ENCODE data around the gene MLXIP. TPM values are rescaled to one million over a fixed set of nuclear protein-coding genes. Genes with fewer than 3 reads are reported as not detected.

The MLXIP gene
- total and polyA plus RNA-seq, 2 donors (not counting 3 experiments of a cell fraction or from before 2014, with no cell fraction given): 22.0 to 72.5 TPM

DNA sequence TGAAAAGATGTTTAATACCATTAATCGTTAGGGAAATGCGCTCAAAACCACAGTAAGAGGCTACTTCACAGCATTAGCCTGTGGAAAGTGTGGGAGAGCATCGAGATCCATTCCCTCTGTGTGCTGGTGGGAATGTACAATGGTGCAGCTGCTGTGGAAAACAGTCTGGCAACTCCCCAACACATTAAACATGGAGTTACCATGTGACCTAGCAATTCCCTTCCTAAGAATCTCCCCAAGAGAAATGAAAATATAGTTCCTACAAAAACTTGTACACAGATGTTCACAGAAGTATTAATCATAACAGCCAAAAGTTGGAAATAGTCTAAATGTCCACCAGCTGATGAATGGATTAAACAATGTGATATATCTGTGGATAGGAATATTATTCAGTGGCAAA, 23.8 kb downstream of the MLXIP start:
- Histone ChIP-seq H3K9me1 (replicated peaks; ENCODE audit: control insufficient read depth, extremely low read depth, insufficient read depth, low read length) (no peaks in the 10 kb centered on the region), H2AFZ (ENCODE audit: low read depth, low read length) (no peak overlapping the region), H3K27ac (ENCODE audit: insufficient read depth, low read depth, low read length) (no peak overlapping the region), H3K4me2 (ENCODE audit: insufficient read depth, low read length) (no peak overlapping the region), H4K20me1 (replicated peaks; ENCODE audit: control insufficient read depth, extremely low read depth, insufficient read depth, low read length) (no peaks in the 10 kb centered on the region), H3K4me1 (ENCODE audit: control insufficient read depth, extremely low read depth, insufficient read depth, low read length) (peaks cover 20% of the 10 kb centered on the region), H3K27me3 (ENCODE audit: control insufficient read depth in 2 of 2, insufficient read depth in 2 of 2, low read length in 2 of 2) (no peaks in the 10 kb centered on the region), H3K9ac (replicated peaks; ENCODE audit: extremely low read depth, insufficient read depth, low read length) (no peak overlapping the region), H3K36me3 (ENCODE audit: control insufficient read depth in 2 of 2, extremely low read depth in 1 of 2, insufficient read depth in 2 of 2, low read length in 2 of 2) (no peaks in the 10 kb centered on the region), H3K4me3 (replicated peaks in 1 of 3; ENCODE audit: insufficient read depth in 1 of 3, low read depth in 1 of 3, low read length in 3 of 3) (no peak overlapping the region), H3K9me3 (replicated peaks; ENCODE audit: control insufficient read depth, insufficient read depth, low read length) (no peaks in the 10 kb centered on the region), H3K79me2 (ENCODE audit: control insufficient read depth, insufficient read depth, low read length) (peaks cover 66% of the 10 kb centered on the region)
- CTCF ChIA-PET: no interaction called here
- BruUV-seq (replicated peaks): no TSS peak
- intact Hi-C loops (cut with micrococcal nuclease): no loop called here
- no peak for DNase-seq (ENCODE audit: low read depth, low spot score)
- no peak for FAIRE-seq
- dilution Hi-C loops (cut with MboI; ENCODE audit: extremely low pct_ligation_motif_present, low sequenced_read_pairs): no loop called here
- no peak for TF ChIP-seq POLR2A (IDR thresholded peaks at IDR 0.05; ENCODE audit: low read depth, low read length)
- no peak for TF ChIP-seq JUN (IDR thresholded peaks at IDR 0.05; ENCODE audit: borderline replicate concordance, insufficient read depth, insufficient read length, low read depth)
- TF ChIP-seq GATA2 (IDR thresholded peaks at IDR 0.05; ENCODE audit: insufficient read depth, insufficient read length, low read depth, low read length): no peak
- TF ChIP-seq, protein P1, sequence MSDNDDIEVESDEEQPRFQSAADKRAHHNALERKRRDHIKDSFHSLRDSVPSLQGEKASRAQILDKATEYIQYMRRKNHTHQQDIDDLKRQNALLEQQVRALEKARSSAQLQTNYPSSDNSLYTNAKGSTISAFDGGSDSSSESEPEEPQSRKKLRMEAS (IDR thresholded peaks at IDR 0.05; ENCODE audit: insufficient read depth, insufficient read length): no peak
- no peak for TF ChIP-seq POLR2AphosphoS5 (IDR thresholded peaks at IDR 0.05; ENCODE audit: insufficient read depth, low read depth, low read length)
- TF ChIP-seq EZH2 (IDR thresholded peaks at IDR 0.05; ENCODE audit: borderline replicate concordance, low read depth, low read length, severe bottlenecking): no peak
- TF ChIP-seq, protein P2, sequence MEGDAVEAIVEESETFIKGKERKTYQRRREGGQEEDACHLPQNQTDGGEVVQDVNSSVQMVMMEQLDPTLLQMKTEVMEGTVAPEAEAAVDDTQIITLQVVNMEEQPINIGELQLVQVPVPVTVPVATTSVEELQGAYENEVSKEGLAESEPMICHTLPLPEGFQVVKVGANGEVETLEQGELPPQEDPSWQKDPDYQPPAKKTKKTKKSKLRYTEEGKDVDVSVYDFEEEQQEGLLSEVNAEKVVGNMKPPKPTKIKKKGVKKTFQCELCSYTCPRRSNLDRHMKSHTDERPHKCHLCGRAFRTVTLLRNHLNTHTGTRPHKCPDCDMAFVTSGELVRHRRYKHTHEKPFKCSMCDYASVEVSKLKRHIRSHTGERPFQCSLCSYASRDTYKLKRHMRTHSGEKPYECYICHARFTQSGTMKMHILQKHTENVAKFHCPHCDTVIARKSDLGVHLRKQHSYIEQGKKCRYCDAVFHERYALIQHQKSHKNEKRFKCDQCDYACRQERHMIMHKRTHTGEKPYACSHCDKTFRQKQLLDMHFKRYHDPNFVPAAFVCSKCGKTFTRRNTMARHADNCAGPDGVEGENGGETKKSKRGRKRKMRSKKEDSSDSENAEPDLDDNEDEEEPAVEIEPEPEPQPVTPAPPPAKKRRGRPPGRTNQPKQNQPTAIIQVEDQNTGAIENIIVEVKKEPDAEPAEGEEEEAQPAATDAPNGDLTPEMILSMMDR (IDR thresholded peaks at IDR 0.05; ENCODE audit: extremely low read depth in 1 of 2, insufficient read depth in 1 of 2, low read depth in 1 of 2, low read length in 2 of 2): no peak
- no peak for TF ChIP-seq FOS (IDR thresholded peaks at IDR 0.05; ENCODE audit: borderline replicate concordance, insufficient read depth, low read length)
- no peak for TF ChIP-seq MYC (IDR thresholded peaks at IDR 0.05; ENCODE audit: low read depth, low read length)
- POLR2A ChIA-PET: no interaction called here

Measured in endothelial cell of umbilical vein (primary cell).